ENCODE measurements around the gene UNC93A. TPM values are rescaled to one million over a fixed set of nuclear protein-coding genes. Genes with fewer than 3 reads are reported as not detected.
"Not testable (repeated sequence)": the region's sequence is repeated elsewhere in the genome, so short reads cannot be mapped to it uniquely, and the experiment has no call there.

The UNC93A gene
- total RNA-seq, 2 donors from 2014 or later = not detected

- no peak for DNase-seq (ENCODE audit: low spot score)
- intact Hi-C loops (cut with DNase I) = no loop called here
Observed at GRCh38 chr6:167356874-167357273, 65.8 kb downstream of the UNC93A start.

GRCh38 chr6:167358394-167358793 is 67.3 kb downstream of the UNC93A start:
- DNase-seq (ENCODE audit: low spot score); intact Hi-C loops (cut with DNase I): not testable (repeated sequence)

- intact Hi-C loops (cut with DNase I); DNase-seq (ENCODE audit: low spot score): not testable (repeated sequence)
Observed at GRCh38 chr6:167361170-167361569, 70.1 kb downstream of the UNC93A start.

Other genes starting within 250 kb of the UNC93A start
- not detected for gene CCR6, start 168.2 kb upstream of the UNC93A start, total RNA-seq
- gene GPR31, start 133.3 kb upstream of the UNC93A start, total RNA-seq = not detected
- not detected for gene TTLL2, start 33.8 kb downstream of the UNC93A start, total RNA-seq